Neural cell (in vitro differentiated cells): ENCODE data around the gene TSPYL2. TPM values are rescaled to one million over a fixed set of nuclear protein-coding genes. Genes with fewer than 3 reads are reported as not detected.
A peak's percentile ranks its signal among the peaks of the same experiment; 100 is the strongest.

Experiments used
- H2AFZ ChIP-seq: fragments of 200-600, 300-800 bp; sonication (generic), shearing (Covaris generic); 2 replicates; pipeline ENCODE4 v1.6.0; 2014; ENCODE audit warnings: low read depth, mild to moderate bottlenecking, antibody characterized with exemption, low read length, moderate library complexity
- H3F3A ChIP-seq: fragments of 200-600 bp; shearing (Covaris generic); 2 replicates; pipeline ENCODE4 v1.6.1; 2016; ENCODE audit warnings: mild to moderate bottlenecking, moderate library complexity, mixed read lengths, antibody characterized with exemption, low read length; ENCODE audit not compliant: insufficient read depth, poor library complexity, severe bottlenecking
- H3K27ac ChIP-seq: fragments of 200-600, 300-800 bp; sonication (generic), shearing (Covaris generic); 2 replicates; pipeline ENCODE4 v1.5.1; 2014; ENCODE audit warnings: mild to moderate bottlenecking, low read length, moderate library complexity
- H3K27me3 ChIP-seq: fragments of 300-800, 200-600 bp; sonication (generic), shearing (Covaris generic); 2 replicates; pipeline ENCODE4 v1.6.0; 2014; ENCODE audit warnings: mild to moderate bottlenecking, low read depth, low read length, moderate library complexity; ENCODE audit not compliant: insufficient read depth
- H3K36me3 ChIP-seq: fragments of 300-800, 200-600 bp; sonication (generic), shearing (Covaris generic); 2 replicates; pipeline ENCODE4 v1.5.1; 2014; ENCODE audit warnings: mild to moderate bottlenecking, antibody characterized with exemption, low read length, moderate library complexity; ENCODE audit not compliant: insufficient read depth
- H3K4me2 ChIP-seq: fragments of 300-800, 200-600 bp; sonication (generic), shearing (Covaris generic); 2 replicates; pipeline ENCODE4 v1.6.0; 2014; ENCODE audit warnings: mild to moderate bottlenecking, low read length
- H3K4me3 ChIP-seq: fragments of 300-800, 200-600 bp; sonication (generic), shearing (Covaris generic); 2 replicates; pipeline ENCODE4 v1.5.1; 2014; ENCODE audit warnings: mild to moderate bottlenecking, low read length, moderate library complexity
- H3K79me2 ChIP-seq: fragments of 200-600 bp; shearing (Covaris generic); replicated peaks from 2 replicates; pipeline ENCODE4 v1.6.0; 2014; ENCODE audit warnings: mild to moderate bottlenecking, low read length, moderate library complexity; ENCODE audit not compliant: insufficient read depth
- H3K9ac ChIP-seq: fragments of 300-800, 200-600 bp; sonication (generic), shearing (Covaris generic); 2 replicates; pipeline ENCODE4 v1.6.1; 2016; ENCODE audit warnings: mild to moderate bottlenecking, low read length, mixed read lengths
- H3K9me2 ChIP-seq: fragments of 200-600 bp; shearing (Covaris generic); 2 replicates; pipeline ENCODE4 v1.6.1; 2016; ENCODE audit warnings: mild to moderate bottlenecking, low read length, mixed read lengths; ENCODE audit not compliant: insufficient read depth
- H3K9me3 ChIP-seq: fragments of 200-600, 300-800 bp; sonication (generic), shearing (Covaris generic); 2 replicates; pipeline ENCODE4 v1.6.1; 2016; ENCODE audit warnings: mild to moderate bottlenecking, mixed run types, low read length, moderate library complexity, mixed read lengths
- H4K20me1 ChIP-seq: fragments of 200-600 bp; shearing (Covaris generic); 2 replicates; pipeline ENCODE4 v1.6.1; 2016; ENCODE audit warnings: mild to moderate bottlenecking, mixed run types; ENCODE audit not compliant: insufficient read depth
- CTCF ChIP-seq: fragments of 450-650 bp; IDR thresholded peaks from 2 replicates; pipeline ENCODE4 v1.5.1; 2014; ENCODE audit warnings: antibody characterized with exemption, mild to moderate bottlenecking, moderate library complexity; ENCODE audit not compliant: poor library complexity, severe bottlenecking
- EP300 ChIP-seq: fragments of 450-650 bp; conservative IDR thresholded peaks from 2 replicates; pipeline ENCODE4 v1.6.1; 2014; ENCODE audit warnings: antibody characterized with exemption, mild to moderate bottlenecking, moderate library complexity; ENCODE audit not compliant: poor library complexity, severe bottlenecking
- EZH2 ChIP-seq: fragments of 200-600, 300-800 bp; shearing (Covaris generic), sonication (generic); IDR thresholded peaks from 2 replicates; pipeline ENCODE4 v1.6.1; 2014; ENCODE audit warnings: antibody characterized with exemption, low read length, borderline replicate concordance, mild to moderate bottlenecking; ENCODE audit not compliant: insufficient read depth, poor library complexity, severe bottlenecking
- MXI1 ChIP-seq: fragments of 450-650 bp; conservative IDR thresholded peaks from 2 replicates; pipeline ENCODE4 v1.6.1; 2014; ENCODE audit warnings: antibody characterized with exemption, mild to moderate bottlenecking; ENCODE audit not compliant: poor library complexity, severe bottlenecking
- POLR2AphosphoS5 ChIP-seq: IDR thresholded peaks from 2 replicates; pipeline ENCODE4 v1.6.1; 2012
- RAD21 ChIP-seq: fragments of 450-650 bp; conservative IDR thresholded peaks from 2 replicates; pipeline ENCODE4 v1.6.1; 2014; ENCODE audit warnings: antibody characterized with exemption, mild to moderate bottlenecking, moderate library complexity
- REST ChIP-seq: IDR thresholded peaks from 2 replicates; pipeline ENCODE4 v1.6.1; 2012; ENCODE audit warnings: borderline replicate concordance
- SMC3 ChIP-seq: fragments of 450-650 bp; conservative IDR thresholded peaks from 2 replicates; pipeline ENCODE4 v1.6.1; 2014; ENCODE audit warnings: antibody characterized with exemption, mild to moderate bottlenecking, moderate library complexity; ENCODE audit not compliant: poor library complexity
- TAF1 ChIP-seq: IDR thresholded peaks from 2 replicates; pipeline ENCODE4 v1.6.1; 2012; ENCODE audit warnings: low read depth
- polyA plus RNA-seq: library from polyadenylated mRNA; depleted of rRNA; stranded (reverse); fragments of >200 nt; gene quantifications from 2 replicates; pipeline ENCODE4 v1.2.3, GENCODE V29; 2014

TSPYL2 gene
- polyA plus RNA-seq, 1 donor from 2014 or later, result 43.2 TPM

- Histone ChIP-seq H3K9me3 (no peaks in the 10 kb centered on the region), H4K20me1 (no peaks in the 10 kb centered on the region), H3F3A (no peaks in the 10 kb centered on the region), H3K9me2 (no peaks in the 10 kb centered on the region), H3K9ac (no peak overlapping the region), H3K27me3 (no peaks in the 10 kb centered on the region), H3K36me3 (no peaks in the 10 kb centered on the region), H3K4me2 (no peak overlapping the region), H2AFZ (no peak overlapping the region), H3K79me2 (no peaks in the 10 kb centered on the region), H3K27ac (no peak overlapping the region), H3K4me3 (no peak overlapping the region)
- TF ChIP-seq REST (no peak), POLR2AphosphoS5 (no peak), MXI1 (no peak), SMC3 (no peak), RAD21 (no peak), TAF1 (no peak), EP300 (no peak), EZH2 (no peak), CTCF (no peak)
Observed at GRCh38 chrX:53071064-53071463, 11.1 kb upstream of the TSPYL2 start.

GRCh38 chrX:53071604-53072417, 10.4 kb upstream of the TSPYL2 start:
- Histone ChIP-seq H3K4me2 (no peak overlapping the region), H2AFZ (no peak overlapping the region), H3K27me3 (no peaks in the 10 kb centered on the region), H3K27ac (no peak overlapping the region), H3K4me3 (peak overlapping the region; percentile 53), H3K9me2 (no peaks in the 10 kb centered on the region), H4K20me1 (no peaks in the 10 kb centered on the region), H3K36me3 (no peaks in the 10 kb centered on the region), H3K9me3 (no peaks in the 10 kb centered on the region), H3K9ac (no peak overlapping the region), H3F3A (no peaks in the 10 kb centered on the region), H3K79me2 (no peaks in the 10 kb centered on the region)
- TF ChIP-seq MXI1 (peak; percentile 54), SMC3 (peak; percentile 60), RAD21 (peak; percentile 66), EZH2 (no peak), POLR2AphosphoS5 (peak; percentile 39), CTCF (peak; percentile 77), EP300 (no peak), REST (no peak), TAF1 (no peak)
